Stimulated activated CD8-positive, alpha-beta memory T cell treated with anti-CD3 and anti-CD28 coated beads, Interleukin-2, amount 100 ng/mL, for 48 hours (primary cell): Measurements from ENCODE around the gene TRAPPC8.

Source experiments
- DNase-seq, 2 donors: peaks; one replicate each; pipeline ENCODE4 v3.0.0-alpha.2; 2020; ENCODE audit warnings: low read depth in 2 of 2

The TRAPPC8 gene

DNA sequence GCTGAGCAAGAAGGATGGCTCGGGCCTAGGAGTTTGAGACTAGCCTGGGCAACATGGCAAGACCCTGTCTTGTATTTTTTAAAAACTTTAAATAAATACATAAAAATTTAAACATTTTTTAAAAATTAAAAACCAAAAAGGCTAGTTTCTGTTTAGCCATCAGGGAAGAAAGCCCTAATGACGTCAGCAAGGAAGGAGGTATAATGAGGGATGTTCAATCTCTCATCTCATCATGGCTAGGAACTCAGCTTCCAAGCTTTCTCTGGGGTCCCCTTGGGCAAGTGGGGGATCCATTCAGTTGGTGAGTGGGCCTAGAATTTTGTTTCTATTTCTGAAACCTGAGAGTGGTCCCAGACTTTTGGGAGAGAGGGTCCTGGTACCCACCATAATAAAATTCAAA is 147.2 kb downstream of the TRAPPC8 start:
- DNase-seq = no peak

DNA sequence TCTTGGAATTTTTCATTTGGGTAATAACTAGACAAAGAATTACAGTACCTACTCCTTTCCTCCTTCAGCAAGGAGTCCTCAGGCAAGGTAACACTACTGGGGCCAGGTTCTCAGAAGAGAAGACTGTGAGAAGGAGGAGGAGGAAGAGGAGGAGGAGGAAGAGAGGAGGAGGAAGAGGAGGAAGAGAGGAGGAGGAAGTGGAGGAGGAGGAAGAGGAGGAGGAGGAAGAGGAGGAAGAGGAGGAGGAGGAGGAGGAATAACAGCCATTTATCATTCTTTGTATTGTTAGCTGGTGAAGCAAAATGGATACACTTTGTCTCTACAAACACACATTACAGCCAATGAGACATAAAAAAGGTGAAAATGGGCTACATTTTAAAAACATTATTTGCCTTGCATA is 149.4 kb downstream of the TRAPPC8 start:
- DNase-seq = no peak

DNA sequence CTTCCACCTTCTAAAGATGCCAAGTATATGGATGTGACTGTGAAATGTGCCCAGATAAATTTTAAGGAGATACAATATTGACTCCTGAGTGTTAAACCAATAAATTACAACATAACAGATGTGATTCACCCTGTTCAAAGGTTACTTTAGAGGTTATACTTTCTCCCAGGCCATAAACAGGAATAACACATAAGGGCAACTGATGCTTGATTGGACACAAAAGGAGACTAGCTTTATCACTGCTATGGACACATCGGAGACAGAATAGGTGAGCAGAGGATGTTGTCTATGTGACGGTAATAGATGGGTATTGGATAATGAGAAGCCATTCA is 150.4 kb downstream of the TRAPPC8 start:
- no peak for DNase-seq

DNA sequence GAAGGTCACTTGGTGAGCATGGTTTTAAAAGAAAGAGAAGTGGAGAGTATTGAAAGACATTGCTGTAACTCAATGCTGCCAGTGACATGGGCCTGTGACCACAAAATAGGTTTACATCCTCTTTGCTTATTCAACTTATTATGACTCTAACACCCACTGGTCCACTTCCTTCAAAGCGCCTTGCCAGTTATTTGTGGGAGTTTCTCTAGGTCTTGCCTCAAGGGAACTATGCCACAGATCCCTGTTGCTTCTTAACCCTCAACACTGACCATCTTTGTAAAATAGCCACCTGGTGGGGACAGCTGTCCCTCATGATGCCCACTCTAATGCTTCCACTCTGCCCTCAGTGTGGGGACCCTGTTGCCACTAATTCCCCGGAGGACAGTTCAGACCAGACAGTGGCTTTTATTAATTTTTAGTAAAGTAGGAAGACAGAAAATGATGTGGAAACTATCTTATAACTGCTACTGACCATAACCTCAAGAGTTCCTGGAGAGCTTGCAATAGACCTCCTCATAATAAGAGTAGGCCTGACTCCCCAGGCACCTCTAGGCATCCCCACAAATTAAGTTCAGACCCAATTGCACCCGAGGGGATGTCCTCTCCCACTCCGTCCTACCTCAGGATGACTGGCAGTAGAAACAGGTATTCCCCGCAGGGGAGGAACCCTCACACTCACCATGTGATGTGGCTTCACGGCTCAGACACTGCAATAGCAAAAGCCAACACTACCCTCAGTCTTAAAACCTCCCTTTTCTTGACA is 150.9 kb downstream of the TRAPPC8 start:
- no peak for DNase-seq

DNA sequence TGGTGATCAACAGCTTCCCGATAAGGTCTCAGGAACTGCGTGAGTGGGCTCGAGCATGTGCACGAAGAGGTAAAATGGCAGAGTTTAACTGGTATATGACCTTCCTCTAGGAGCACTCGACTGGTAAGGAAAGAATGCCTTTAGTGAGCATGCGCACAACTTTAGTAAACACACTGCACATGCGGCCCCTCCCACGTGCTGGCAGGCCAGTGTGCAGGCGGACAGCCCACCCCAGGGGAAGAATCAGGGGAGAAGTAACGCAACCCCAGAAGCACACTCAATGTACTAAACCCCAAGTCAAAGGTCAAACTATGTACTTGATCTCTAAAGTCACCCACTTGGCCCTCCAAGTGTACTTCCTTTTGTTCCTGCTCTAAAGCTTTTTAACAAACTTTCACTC is 153.5 kb downstream of the TRAPPC8 start:
- no peak for DNase-seq

DNA sequence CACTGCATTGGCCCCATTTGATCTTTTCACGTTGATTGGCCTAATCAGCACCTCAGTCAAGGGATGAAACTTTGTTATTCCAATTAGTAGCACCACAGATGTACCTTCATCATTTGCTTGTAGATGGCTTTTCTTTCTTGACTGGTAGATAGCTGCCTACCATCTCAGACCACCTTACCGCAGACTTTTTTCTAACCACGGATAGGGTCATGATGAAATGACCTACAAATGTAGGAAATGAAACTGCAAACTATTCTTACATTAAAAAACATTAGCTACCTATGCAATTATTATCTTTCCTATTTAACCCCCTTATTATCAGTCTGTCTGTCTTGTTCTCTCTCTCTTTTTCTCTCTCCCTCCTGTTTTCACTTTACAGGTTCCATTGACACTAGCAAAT is 159.9 kb downstream of the TRAPPC8 start:
- no peak for DNase-seq
